GM13977 (cell line): ENCODE results near the gene PWP2.
"Not testable (repeated sequence)": the region's sequence is repeated elsewhere in the genome, so short reads cannot be mapped to it uniquely, and the experiment has no call there.

Source experiments
- DNase-seq: peaks from one replicate; pipeline ENCODE4 v3.0.0; 2012; ENCODE audit warnings: low spot score
- CTCF ChIP-seq: IDR thresholded peaks from 2 replicates; pipeline ENCODE4 v1.5.1; 2012; ENCODE audit warnings: mild to moderate bottlenecking, control low read depth; ENCODE audit not compliant: insufficient read depth; ENCODE audit errors: extremely low read depth, missing control alignments
- in situ Hi-C: fragments of 300-500 bp; cut with MboI; formaldehyde crosslinking; loops from one replicate; pipeline ENCODE4 v1.12.0; 2022; ENCODE audit warnings: low sequenced_read_pairs, low pct_unique_long_range_greater_than_20kb, mixed read lengths, inconsistent platforms; ENCODE audit not compliant: unreplicated experiment

Gene PWP2

DNA sequence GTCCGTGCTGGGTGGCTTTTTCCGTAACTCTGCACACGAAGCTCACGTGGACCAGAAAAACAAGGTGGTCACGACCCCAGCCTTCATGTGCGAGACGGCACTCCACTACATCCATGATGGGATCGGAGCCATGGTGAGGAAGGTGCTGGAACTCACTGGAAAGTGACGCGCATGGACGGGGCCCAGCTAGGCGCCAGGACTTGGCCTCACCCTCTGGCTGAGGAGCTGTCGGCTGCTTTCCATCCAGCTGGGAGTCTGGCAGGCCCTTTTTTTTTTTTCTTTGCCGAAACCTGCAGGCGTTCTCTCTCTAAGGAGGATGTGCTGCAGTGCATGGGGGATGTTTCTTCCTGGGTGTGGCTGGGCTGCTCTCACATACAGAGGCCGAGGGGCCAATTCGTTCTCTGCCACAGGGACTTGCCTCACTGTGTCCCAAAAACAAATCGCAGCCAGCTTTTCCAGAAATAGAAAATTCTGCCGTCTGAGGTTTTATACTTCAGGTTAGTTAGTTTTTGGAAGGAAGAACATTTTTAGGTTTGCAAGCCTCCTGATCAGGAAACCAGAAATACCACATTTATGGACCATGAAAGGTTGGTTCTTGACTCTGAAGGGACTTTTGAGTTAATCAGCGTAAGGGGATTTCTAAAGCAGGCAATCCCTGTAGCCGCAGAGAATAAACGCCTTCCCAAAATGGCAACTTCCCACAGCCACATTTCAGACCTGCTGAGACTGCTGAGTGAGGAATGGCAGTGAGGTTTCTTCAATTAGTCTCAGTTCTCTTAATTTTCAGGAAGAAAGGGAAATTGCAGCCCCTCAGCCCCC lies 37.8 kb downstream of the PWP2 start:
- in situ Hi-C loops: not testable (repeated sequence)

DNA sequence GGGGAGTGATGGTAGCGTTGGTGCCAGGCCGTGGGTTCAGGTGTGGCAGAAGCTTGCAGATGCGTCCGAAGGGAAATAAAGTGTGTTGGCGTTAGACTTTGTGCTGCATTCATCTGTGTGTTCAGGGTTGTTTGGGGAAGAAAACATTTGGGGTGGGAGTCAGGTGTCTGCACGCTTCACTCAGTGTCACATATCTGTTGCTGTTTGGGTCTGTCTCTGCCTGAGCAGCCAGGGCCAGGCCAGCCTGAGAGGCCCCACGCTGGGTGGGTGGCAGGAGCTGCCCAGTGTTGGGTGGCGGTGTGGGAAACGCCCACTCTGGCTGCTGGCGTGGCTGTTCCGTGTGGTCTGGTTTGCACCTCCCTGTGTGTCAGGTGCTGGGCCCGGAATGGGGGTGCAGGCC lies 38.4 kb downstream of the PWP2 start:
- in situ Hi-C loops, DNase-seq: not testable (repeated sequence)

More for the DNA sequence above, 37.8 kb downstream of the PWP2 start:
- DNase-seq: not testable (repeated sequence)

GRCh38 chr21:44147108-44147507 lies 39.9 kb downstream of the PWP2 start:
- in situ Hi-C loops, DNase-seq: not testable (repeated sequence)

GRCh38 chr21:44150255-44150654 lies 43.1 kb downstream of the PWP2 start:
- DNase-seq, in situ Hi-C loops: not testable (repeated sequence)

DNA sequence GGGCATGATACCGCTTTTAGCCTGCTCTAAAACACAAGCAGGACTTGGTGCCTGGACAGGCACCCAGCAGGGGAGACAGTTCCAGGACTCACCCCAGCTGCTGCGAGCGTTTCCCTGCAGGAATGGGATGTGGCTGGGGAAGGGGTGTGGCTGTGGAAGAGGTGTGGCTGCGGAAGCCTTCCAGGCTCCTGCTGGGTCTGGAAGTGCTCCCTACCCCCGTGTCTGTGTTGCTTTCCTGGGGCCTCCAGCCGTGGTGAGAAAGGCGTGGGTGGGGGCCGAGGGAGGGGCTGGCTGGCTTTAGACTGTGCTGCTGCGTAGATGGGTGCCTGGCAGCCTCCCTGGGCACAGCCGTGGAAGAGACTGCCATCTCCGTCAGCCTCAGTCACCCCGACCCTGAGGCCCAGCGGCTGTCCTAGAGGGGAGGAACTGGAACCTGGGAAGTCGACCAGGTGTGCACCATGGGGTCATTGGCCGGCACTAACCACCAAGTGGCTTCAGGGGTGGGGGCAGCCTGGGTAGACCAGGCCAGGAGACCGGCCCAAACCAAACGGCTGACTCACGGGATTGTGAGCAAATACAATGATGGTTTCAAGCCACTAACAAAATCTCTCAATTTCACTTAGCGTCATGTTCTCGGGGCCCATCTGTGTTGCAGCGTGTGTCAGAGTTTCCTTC lies 46.2 kb downstream of the PWP2 start:
- in situ Hi-C loops, DNase-seq: not testable (repeated sequence)

GRCh38 chr21:44153889-44154228 lies 46.7 kb downstream of the PWP2 start:
- DNase-seq, in situ Hi-C loops: not testable (repeated sequence)

DNA sequence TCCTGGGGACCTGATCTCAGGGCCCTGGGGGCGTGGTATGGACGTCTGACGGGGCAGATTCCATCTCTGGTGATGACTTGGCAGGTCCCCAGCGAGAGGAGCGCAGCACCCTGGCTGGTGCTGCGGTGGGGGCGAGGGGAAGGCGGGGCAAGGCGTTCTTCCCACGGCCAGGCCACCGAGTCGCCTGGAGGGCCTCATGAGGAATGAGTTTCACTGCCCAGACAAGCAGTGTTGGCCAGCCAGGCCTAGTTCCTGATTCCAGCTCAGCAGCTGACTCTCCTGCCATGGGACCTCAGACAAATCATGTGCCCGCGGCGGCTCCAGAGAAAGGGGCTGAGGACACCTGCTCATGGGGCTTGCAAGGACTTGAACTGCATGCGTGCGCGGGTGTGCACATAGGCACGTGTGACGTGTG lies 47.6 kb downstream of the PWP2 start:
- in situ Hi-C loops, DNase-seq: not testable (repeated sequence)

- DNase-seq, in situ Hi-C loops: not testable (repeated sequence)
These were observed 48.2 kb downstream of the PWP2 start for GRCh38 chr21:44155231-44155993.

DNA sequence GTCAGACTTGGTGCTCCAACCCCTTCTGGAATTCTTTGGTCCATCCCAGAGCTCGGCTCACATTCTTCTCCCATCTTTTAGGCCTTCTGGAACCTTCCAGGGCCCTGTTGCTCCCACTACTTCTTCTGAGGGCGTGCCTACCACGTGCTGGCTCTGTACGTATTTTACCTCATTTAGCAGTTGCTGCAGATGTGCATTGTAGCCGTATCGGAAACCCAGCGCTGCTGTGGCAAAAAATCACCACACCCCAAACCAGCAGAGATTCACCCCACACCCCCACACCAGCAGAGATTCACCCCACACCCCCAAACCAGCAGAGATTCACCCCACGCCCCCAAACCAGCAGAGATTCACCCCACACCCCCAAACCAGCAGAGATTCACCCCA lies 48.8 kb downstream of the PWP2 start:
- DNase-seq, in situ Hi-C loops: not testable (repeated sequence)

DNA sequence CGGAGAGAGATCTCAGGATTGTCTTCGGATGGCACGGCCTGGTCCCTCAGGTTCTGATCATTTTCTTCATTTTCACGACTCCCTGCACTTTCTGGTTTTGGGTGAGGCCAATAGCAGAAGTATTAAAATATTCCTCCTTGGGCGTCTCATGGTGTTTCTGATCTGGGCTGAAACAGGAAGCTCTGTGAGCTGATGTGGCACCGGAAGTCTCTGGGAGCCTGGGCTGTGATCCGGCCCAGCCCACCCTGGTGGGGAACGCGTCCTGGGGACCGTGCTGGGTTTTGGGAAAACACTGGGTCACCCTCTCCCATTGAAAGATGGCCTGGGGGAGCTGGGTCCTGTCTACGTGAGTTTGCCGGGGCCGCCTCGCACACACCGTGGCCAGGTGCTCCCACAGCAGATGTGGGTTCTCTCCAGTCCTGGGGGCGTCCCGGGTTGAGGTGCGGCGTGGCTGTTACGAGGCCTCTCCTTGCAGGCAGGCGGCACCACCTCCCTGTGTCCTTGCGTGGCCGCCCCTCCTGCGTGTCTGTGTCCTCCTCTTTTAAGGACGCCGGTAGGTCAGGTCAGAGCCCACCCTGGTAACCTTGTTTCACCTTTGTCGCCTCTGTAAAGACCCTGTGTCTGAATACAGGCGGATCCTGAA lies 50.4 kb downstream of the PWP2 start:
- TF ChIP-seq CTCF: peak; percentile 8
- DNase-seq, in situ Hi-C loops: not testable (repeated sequence)

DNA sequence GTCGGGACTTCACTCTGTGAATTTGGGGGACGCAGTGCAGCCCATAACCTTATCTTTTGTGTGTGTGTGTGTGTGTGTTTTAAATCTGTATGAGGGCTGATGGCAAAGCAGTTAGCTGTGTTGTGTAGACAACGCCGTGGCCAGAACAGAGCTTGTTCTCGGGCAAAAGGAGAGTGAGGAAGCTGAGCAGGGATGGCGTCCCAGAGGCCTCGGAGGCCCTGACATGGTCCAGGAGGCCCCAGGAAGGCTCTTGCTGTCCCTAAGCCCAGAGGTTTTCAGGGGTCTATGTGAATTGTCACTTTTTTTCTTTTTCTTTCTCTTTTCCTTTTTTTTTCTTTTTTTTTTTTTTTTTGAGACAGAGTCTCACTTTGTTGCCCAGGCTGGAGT lies 50.9 kb downstream of the PWP2 start:
- DNase-seq, in situ Hi-C loops: not testable (repeated sequence)

- DNase-seq, in situ Hi-C loops: not testable (repeated sequence)
These were observed 52.4 kb downstream of the PWP2 start for GRCh38 chr21:44159349-44160297.

DNA sequence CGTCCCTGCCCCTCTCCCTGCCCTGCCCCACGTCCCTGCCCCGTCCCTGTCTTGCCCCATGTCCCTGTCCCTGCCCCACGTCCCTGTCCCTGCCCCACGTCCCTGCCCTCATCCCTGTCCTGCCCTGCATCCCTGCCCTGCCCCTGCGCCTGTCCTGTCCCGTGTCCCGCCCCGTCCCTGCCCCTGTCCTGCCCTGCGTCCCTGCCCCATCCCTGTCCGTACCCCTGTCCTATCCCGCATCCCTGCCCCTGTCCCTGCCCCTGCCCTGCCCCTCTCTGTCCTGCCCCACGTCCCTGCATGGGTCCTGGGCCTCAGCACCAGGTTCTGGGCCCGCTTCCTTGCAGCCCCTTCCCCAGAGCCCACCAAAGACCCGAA lies 53.1 kb downstream of the PWP2 start:
- in situ Hi-C loops, DNase-seq: not testable (repeated sequence)

GRCh38 chr21:44160821-44161220 lies 53.6 kb downstream of the PWP2 start:
- in situ Hi-C loops, DNase-seq: not testable (repeated sequence)

GRCh38 chr21:44163167-44163653 lies 56.0 kb downstream of the PWP2 start:
- in situ Hi-C loops, DNase-seq: not testable (repeated sequence)
